ENCODE data around the gene GYPE. TPM values are rescaled to one million over a fixed set of nuclear protein-coding genes. Genes with fewer than 3 reads are reported as not detected.
"Not testable (repeated sequence)": the region's sequence is repeated elsewhere in the genome, so short reads cannot be mapped to it uniquely, and the experiment has no call there.

The GYPE gene
- total and polyA plus RNA-seq, 10 of the 15 experiments (the other 5 are each of a cell fraction or from before 2014, with no cell fraction given): 0.60 to 2.0 (median 0.85) TPM

DNA sequence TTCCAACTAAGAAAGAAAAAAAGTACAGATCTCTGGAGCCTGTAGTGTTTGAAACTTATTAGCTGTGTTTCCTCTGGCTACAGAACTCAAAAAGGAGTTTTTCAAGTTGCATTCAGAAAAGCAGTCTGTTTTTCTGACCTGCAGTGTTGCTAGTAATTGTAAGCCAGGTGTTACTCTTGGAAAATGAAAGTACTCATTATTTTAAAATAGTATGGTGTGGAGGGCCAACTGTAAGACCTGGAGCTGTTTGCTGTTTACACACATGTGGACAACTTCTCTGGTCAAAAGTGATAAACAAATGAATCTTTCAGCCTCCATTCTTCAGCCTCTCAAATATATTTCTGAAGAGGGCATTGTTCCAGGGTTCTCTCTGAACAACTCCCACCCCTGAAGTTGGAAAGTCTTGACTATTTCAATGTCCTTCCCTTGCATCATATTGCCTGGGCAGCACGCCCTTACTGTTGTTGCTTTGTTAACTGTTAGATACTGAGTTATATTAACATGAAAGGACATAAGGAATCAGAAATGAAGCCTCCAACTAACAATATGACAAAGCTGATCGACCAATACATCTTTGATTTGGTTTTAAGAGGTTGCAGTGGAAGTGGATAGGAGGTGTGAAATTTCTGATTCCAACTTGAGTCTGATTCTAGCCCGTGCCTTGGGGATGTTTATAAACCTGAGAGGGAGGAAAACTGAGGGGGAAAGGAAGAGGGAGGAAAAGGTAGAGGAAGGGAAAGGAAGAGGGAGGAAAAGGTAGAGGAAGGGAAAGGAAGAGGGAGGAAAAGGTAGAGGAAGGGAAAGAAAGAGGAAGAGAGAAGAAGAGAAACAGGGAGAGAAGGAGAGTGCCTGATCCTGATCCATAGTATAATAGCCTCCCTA is 62.5 kb downstream of the GYPE start:
- H3K4me2 ChIP-seq (ENCODE audit: control insufficient read depth, insufficient read depth); RAD21 ChIA-PET (ENCODE audit: unreplicated experiment); DNase-seq (ENCODE audit: low read depth, low spot score); H4K20me1 ChIP-seq (ENCODE audit: control insufficient read depth, insufficient read depth); BruUV-seq (replicated peaks); H3K36me3 ChIP-seq (ENCODE audit: control insufficient read depth in 2 of 2, insufficient read depth in 2 of 2, low read length in 1 of 2); H3K4me1 ChIP-seq (ENCODE audit: control insufficient read depth, insufficient read depth, low read length); intact Hi-C loops (cut with micrococcal nuclease; ENCODE audit: unreplicated experiment); H3K79me2 ChIP-seq (ENCODE audit: control insufficient read depth, insufficient read depth, low read length); H3K4me3 ChIP-seq; H3K27me3 ChIP-seq (replicated peaks in 1 of 2; ENCODE audit: control insufficient read depth in 2 of 2, insufficient read depth in 2 of 2, low read length in 1 of 2); H3K9me3 ChIP-seq (replicated peaks; ENCODE audit: control insufficient read depth, insufficient read depth, low read length); ATAC-seq; POLR2A ChIA-PET; in situ Hi-C loops (cut with MboI); H2AFZ ChIP-seq (ENCODE audit: control insufficient read depth, low read depth, low read length); H3K27ac ChIP-seq (ENCODE audit: control insufficient read depth, insufficient read depth); H3K9ac ChIP-seq (ENCODE audit: control insufficient read depth, insufficient read depth, low read length); FAIRE-seq: not testable (repeated sequence)
- 3% methylated on average over 3 of the region's 3 CpGs for WGBS (ENCODE audit: insufficient coverage, insufficient replicate concordance, low lambda C conversion rate, missing lambda C conversion rate)
- ChIA-PET CTCF (interaction anchor here (0.6 kb wide), 1 partner anchor 59 kb away, joined by 3 read pairs; no protein-coding TSS in a partner anchor), SMC1A (ENCODE audit: uncharacterized antibody, unreplicated experiment) (interaction anchor here (0.6 kb wide), 1 partner anchor 880 kb away, joined by 3 read pairs; no protein-coding TSS in a partner anchor)

DNA sequence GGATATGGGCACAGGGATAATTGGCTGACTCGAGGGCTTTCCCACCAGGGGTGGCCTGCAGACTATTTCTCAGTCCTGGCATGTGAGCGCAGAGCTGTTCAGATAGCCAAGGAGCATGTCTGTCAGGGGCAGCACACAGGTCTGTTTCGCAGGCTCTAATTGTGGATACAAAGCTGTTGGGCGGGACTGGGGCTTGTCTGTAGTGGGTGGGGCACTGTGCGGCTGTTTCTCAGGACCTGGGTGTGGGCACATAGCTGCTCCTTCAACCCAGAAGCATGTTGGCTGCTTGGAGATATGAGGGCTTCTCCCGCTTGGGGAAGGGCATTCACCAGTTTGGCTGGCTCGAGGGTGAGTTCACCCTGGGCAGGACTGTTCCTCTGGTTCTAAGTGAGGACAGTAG is 65.9 kb downstream of the GYPE start:
- intact Hi-C loops (cut with micrococcal nuclease; ENCODE audit: unreplicated experiment); H3K27me3 ChIP-seq (replicated peaks in 1 of 2; ENCODE audit: control insufficient read depth in 2 of 2, insufficient read depth in 2 of 2, low read length in 1 of 2); H2AFZ ChIP-seq (ENCODE audit: control insufficient read depth, low read depth, low read length); BruUV-seq (replicated peaks); DNase-seq (ENCODE audit: low read depth, low spot score); H4K20me1 ChIP-seq (ENCODE audit: control insufficient read depth, insufficient read depth); RAD21 ChIA-PET (ENCODE audit: unreplicated experiment); H3K9me3 ChIP-seq (replicated peaks; ENCODE audit: control insufficient read depth, insufficient read depth, low read length); H3K4me2 ChIP-seq (ENCODE audit: control insufficient read depth, insufficient read depth); CTCF ChIA-PET; H3K9ac ChIP-seq (ENCODE audit: control insufficient read depth, insufficient read depth, low read length); H3K4me1 ChIP-seq (ENCODE audit: control insufficient read depth, insufficient read depth, low read length); H3K27ac ChIP-seq (ENCODE audit: control insufficient read depth, insufficient read depth); ATAC-seq; SMC1A ChIA-PET (ENCODE audit: uncharacterized antibody, unreplicated experiment); FAIRE-seq; H3K36me3 ChIP-seq (ENCODE audit: control insufficient read depth in 2 of 2, insufficient read depth in 2 of 2, low read length in 1 of 2); in situ Hi-C loops (cut with MboI); POLR2A ChIA-PET; H3K79me2 ChIP-seq (ENCODE audit: control insufficient read depth, insufficient read depth, low read length); H3K4me3 ChIP-seq: not testable (repeated sequence)
- WGBS (ENCODE audit: insufficient coverage, insufficient replicate concordance, low lambda C conversion rate, missing lambda C conversion rate): 36% methylated on average over 5 of the region's 7 CpGs

DNA sequence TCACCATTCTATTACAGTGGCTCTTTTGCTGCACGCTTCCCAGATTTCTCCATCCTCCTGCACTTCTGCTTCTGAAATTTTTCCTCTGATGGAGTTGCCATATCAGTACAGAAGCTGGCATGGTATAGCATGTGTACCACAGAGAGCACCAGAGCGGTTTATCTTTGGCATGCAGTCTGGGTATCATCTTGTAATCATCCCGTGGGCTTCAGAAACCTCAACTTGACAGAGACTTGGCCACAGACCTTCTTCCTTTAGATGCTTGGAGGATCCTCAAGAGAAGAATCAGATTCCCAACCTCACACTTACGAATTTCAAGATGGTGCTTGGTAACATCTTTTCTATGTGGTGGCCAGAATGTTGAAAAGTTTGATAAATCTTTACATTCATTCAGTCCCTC is 71.2 kb downstream of the GYPE start:
- SMC1A ChIA-PET (ENCODE audit: uncharacterized antibody, unreplicated experiment); in situ Hi-C loops (cut with MboI); POLR2A ChIA-PET; H3K27ac ChIP-seq (ENCODE audit: control insufficient read depth, insufficient read depth); ATAC-seq; DNase-seq (ENCODE audit: low read depth, low spot score); BruUV-seq (replicated peaks); H3K4me2 ChIP-seq (ENCODE audit: control insufficient read depth, insufficient read depth); intact Hi-C loops (cut with micrococcal nuclease; ENCODE audit: unreplicated experiment); H4K20me1 ChIP-seq (ENCODE audit: control insufficient read depth, insufficient read depth); H3K9me3 ChIP-seq (replicated peaks; ENCODE audit: control insufficient read depth, insufficient read depth, low read length); H3K4me3 ChIP-seq; H3K27me3 ChIP-seq (replicated peaks in 1 of 2; ENCODE audit: control insufficient read depth in 2 of 2, insufficient read depth in 2 of 2, low read length in 1 of 2); H3K79me2 ChIP-seq (ENCODE audit: control insufficient read depth, insufficient read depth, low read length); H3K4me1 ChIP-seq (ENCODE audit: control insufficient read depth, insufficient read depth, low read length); H2AFZ ChIP-seq (ENCODE audit: control insufficient read depth, low read depth, low read length); CTCF ChIA-PET; RAD21 ChIA-PET (ENCODE audit: unreplicated experiment); FAIRE-seq; H3K36me3 ChIP-seq (ENCODE audit: control insufficient read depth in 2 of 2, insufficient read depth in 2 of 2, low read length in 1 of 2); H3K9ac ChIP-seq (ENCODE audit: control insufficient read depth, insufficient read depth, low read length): not testable (repeated sequence)
- 18% methylated on average over 4 of the region's 4 CpGs for WGBS (ENCODE audit: insufficient coverage, insufficient replicate concordance, low lambda C conversion rate, missing lambda C conversion rate)

DNA sequence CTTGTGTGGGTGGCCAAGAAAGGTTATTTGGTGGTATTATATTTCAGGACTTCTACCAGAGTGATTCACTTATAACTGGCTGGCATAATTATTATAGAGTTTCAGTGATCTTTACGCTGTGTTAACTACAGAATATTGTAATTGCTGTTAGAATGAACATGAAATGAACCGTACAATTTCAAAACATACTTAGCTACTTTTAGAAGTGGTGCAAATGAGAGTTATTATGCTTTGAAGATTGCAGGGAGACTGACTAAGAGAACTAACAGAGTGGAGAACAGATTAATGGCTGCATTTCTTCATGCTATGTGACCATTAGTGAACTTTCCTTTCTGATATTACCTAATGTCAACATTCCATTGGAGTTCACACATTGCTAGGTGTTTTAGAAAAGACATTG is 71.7 kb downstream of the GYPE start:
- H3K36me3 ChIP-seq (ENCODE audit: control insufficient read depth in 2 of 2, insufficient read depth in 2 of 2, low read length in 1 of 2); H3K79me2 ChIP-seq (ENCODE audit: control insufficient read depth, insufficient read depth, low read length); H3K4me2 ChIP-seq (ENCODE audit: control insufficient read depth, insufficient read depth); ATAC-seq; H3K4me1 ChIP-seq (ENCODE audit: control insufficient read depth, insufficient read depth, low read length); H3K27me3 ChIP-seq (replicated peaks in 1 of 2; ENCODE audit: control insufficient read depth in 2 of 2, insufficient read depth in 2 of 2, low read length in 1 of 2); H3K9ac ChIP-seq (ENCODE audit: control insufficient read depth, insufficient read depth, low read length); H3K4me3 ChIP-seq; BruUV-seq (replicated peaks); H4K20me1 ChIP-seq (ENCODE audit: control insufficient read depth, insufficient read depth); RAD21 ChIA-PET (ENCODE audit: unreplicated experiment); H3K9me3 ChIP-seq (replicated peaks; ENCODE audit: control insufficient read depth, insufficient read depth, low read length); intact Hi-C loops (cut with micrococcal nuclease; ENCODE audit: unreplicated experiment); CTCF ChIA-PET; POLR2A ChIA-PET; H2AFZ ChIP-seq (ENCODE audit: control insufficient read depth, low read depth, low read length); H3K27ac ChIP-seq (ENCODE audit: control insufficient read depth, insufficient read depth); SMC1A ChIA-PET (ENCODE audit: uncharacterized antibody, unreplicated experiment); FAIRE-seq; in situ Hi-C loops (cut with MboI); DNase-seq (ENCODE audit: low read depth, low spot score): not testable (repeated sequence)
- WGBS (ENCODE audit: insufficient coverage, insufficient replicate concordance, low lambda C conversion rate, missing lambda C conversion rate): 54% methylated on average over 2 of the region's 2 CpGs

Measured in GM12878 (cell line).